GM18909 (cell line): Measurements from ENCODE around the gene ACAP2.
"Not testable (repeated sequence)": the region's sequence is repeated elsewhere in the genome, so short reads cannot be mapped to it uniquely, and the experiment has no call there.

Source experiments
- ATAC-seq: cut with Tn5 transposase; IDR thresholded peaks from one replicate; pipeline ENCODE4 v1.9.1; 2021; ENCODE audit warnings: mild to moderate bottlenecking; ENCODE audit not compliant: unreplicated experiment, poor library complexity

Gene ACAP2

DNA sequence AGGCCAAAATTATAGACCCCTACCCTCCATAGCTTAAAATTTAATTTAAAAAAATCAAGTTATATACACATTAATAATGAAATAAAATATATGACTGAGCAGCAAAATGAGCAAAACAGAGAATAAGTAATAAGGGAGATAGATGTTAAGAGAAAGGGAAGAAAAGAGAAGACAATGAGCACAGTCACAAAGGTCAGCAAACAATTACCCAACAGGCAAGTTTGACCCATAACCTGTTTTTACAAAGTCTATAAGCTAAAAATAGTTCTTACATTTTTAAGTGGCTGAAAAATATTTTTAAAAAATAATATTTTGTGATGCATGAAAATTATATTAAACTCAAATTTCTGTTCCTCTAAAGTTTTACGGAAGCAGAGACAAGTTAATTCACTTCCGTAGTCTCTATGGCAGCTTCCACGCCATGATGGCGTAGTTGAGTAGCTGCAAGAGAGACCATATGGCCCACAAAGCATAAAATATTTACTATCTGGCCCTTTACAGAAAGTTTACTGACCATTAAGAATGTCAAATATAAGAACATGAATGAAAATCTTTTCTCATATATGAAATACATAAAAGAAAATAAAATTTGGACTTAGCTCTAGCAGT is 47.5 kb downstream of the ACAP2 start:
- no peak for ATAC-seq

DNA sequence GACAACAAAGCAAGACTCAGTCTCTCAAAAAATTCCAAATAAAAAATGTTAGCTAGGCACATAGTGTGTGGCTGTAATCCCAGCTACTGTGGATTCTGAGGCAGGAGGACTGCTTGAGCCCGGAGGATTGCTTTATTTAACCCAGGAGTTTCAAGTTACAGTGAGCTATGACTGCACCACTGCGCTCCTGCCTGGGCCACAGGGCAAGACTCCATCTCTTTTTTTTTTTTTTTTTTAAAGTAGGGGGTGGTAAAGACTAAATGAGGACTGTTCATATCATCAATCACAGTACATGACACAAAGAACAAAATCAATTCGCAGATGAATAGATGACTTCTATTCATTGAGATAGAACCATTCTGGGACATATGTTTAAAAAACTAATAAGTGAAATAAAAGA is 48.1 kb downstream of the ACAP2 start:
- ATAC-seq: no peak

DNA sequence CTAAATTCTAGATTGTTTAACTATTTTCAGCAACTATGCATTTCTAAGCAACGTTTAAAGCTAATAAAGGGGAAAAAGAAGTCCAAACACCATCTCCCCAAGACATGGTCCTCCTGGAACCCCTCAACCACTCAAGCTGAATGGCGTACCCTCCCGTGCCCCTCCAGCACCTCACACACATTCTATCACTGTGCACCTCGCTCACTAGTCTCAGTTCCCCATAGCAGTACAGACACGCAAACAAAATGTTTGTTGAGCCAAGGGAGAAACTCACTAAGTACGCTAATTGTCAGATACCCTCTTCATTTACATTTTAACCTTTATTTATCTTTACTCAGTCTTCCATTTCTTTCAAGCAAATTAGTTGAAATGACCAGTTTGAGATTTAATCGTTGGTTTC is 48.8 kb downstream of the ACAP2 start:
- ATAC-seq: peak; percentile 69

GRCh38 chr3:195388380-195388779 is 54.4 kb downstream of the ACAP2 start:
- ATAC-seq: peak; percentile 72

DNA sequence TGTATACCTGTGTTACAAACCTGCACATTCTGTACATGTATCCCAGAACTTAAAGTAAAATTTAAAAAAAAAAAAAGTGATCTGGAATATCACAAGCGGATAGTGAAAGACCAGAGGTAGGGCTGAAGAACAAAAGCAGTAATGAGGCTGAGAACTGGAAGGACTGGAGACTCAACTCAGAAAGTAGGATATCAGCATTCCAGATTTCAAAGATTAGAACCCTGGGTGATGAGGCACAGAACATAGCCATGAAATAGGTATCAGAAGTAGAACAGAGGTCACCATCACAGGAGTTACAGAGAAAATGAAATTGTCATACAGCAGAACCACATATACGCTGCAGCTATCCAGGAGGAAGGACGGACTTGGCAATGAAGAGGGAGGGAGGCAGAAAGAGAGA is 56.1 kb downstream of the ACAP2 start:
- ATAC-seq: no peak

DNA sequence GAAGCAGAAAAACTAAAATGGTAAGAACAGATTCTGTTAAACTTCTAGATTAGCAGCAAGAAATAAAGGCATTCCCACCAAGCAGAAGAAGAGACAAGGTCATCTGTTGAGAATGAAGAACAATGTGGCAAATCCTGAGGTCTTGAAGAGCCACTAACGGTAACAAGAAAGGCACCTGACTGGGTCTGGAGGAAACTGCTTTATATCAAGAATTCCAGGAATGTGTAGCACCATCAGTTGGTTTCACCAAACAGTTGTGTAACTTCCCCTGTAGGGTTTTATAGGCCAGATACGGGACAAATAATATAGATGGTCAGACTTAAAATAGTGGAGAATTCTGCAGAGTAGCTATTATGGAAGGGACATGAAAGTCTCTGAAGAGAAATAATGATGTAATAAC is 57.3 kb downstream of the ACAP2 start:
- no peak for ATAC-seq

DNA sequence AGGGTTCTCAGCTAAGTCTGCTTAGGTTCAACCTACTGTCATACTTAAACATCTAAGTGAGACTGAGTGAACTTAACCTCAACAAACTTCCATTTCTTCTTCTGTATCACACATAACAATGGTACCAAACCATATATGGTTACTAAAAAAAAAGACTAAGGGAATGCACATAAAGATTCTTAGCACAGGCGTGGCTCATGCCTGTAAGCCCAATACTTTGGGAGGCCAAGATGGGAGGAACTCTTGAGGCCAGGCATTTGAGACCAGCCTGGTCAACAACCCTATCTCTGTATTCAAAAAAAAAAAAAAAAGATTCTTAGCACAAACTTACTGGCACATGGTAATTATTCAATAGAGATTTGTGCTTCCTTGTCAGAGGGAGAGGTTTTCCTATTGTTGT is 57.9 kb downstream of the ACAP2 start:
- ATAC-seq: no peak

GRCh38 chr3:195372220-195372619 is 70.6 kb downstream of the ACAP2 start:
- no peak for ATAC-seq

DNA sequence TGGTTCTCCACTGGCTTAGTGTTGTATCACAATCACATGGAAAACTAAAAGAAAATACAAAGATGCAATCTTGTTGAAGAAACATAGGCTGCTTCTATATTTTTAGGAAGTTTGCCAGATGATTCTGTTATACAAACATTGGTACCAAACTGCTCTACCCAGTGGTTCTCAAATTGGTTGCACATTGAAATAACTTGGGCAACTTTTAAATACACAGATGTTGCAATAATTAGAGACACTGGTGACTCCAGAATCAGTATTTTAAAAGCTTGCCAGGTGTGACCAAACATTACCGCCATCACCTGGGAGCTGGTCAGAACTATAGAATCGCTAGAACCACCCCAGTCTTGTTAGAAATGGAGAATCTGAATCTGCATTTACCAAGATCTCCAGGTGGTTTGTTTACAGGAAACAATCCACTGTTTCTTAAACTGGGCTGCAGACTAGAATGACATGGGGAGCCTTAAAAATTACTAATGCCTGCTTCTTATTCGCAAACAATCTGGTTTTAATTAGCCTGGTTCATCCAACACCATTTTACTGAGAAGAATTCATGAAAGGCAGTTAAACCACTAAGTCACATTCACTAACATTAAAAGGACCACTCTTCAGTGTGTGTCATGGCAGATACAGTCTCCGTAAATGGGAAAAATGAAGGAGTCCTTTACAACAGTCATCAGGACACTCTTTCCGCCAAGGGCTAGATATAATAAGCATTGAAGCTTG is 76.5 kb downstream of the ACAP2 start:
- no peak for ATAC-seq

DNA sequence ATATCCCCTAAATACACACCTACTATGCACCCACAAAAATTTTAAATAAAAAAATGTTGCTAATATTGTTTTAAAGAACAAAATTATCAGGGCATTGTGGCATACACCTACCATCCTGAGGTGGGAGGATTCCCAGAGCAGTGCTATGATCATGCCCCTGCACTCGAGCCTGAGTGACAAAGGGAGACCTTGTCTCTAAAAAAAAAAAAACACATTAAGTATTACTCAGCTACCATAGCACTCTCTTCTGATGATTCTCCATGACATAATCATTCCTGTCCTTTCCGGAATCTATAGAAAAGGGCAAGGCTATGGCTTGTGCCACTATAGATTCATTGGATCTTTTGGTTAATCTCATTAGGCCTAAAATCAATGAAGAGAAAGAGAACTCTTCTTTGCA is 77.4 kb downstream of the ACAP2 start:
- no peak for ATAC-seq

GRCh38 chr3:195357797-195358196 is 85.0 kb downstream of the ACAP2 start:
- ATAC-seq: not testable (repeated sequence)

DNA sequence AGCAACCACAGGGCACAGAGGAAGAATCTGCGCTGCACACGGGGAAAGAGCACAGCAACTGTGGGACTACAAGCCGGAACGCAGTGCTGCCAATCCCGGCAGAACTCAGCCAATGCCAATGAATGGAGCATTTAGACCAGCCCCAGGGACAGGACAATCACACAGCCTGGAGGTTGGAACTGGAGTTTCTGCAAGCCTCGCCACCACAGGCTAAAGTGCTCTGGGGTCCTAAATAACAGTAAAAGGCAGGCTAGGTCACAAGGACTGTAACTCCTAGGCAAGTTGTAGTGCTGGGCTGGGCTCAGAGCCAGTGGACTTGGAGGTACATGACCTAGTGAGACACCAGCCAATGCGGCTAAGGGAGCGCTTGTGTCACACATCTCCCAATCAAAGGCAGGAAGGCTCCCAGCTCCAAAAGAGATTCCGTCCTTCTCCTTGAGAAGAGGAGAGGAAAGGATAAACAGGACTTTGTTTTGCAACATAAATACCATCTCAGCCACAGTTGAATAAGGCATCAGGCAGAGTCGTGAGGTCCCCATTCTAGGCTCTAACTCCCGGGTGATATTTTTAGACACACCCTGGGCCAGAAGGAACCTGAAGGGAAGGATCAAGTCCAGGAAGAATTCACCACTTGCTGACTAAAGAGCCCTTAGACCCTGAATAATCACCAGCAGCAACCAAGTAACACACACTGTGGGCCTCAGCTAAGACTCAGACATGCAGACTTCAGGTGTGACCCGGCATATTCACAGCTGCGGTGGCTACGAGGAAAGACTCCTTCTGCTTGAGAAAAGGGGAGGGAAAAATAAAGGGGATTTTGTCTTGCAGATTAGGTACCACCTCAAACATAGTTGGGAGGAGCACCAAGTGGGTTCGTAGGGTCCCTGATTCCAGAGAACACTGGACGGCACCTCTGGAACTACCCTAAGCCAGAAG is 86.4 kb downstream of the ACAP2 start:
- no peak for ATAC-seq

- not testable (repeated sequence) for ATAC-seq
Measured at GRCh38 chr3:195354009-195354408, 88.8 kb downstream of the ACAP2 start.

DNA sequence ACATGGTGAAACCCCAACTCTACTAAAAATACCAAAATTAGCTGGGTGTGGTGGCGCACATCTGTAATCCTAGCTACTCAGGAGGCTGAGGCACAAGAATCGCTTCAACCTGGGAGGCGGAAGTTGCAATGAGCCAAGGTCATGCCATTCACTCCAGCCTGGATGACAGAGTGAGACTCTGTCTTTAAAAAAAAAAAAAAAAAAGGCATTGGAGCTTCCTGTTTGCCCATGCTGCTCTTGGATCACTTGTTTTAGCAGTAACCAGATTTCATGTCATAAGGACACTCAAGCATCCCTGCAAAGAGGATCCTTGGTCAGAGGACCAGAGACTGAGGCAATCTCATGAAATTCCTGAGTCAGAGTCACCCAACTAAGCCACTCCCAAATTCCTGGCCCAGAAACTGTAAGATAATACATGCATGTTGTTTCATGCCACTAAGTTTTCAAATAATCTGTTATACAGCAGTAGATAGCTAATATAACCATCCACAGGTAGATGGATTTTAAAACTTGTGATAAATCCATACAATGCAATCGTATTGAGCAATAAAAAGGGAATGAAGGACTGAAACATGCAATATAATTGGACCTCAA is 89.8 kb downstream of the ACAP2 start:
- ATAC-seq: no peak

GRCh38 chr3:195348426-195349115 is 94.2 kb downstream of the ACAP2 start:
- no peak for ATAC-seq

- no peak for ATAC-seq
Measured at GRCh38 chr3:195337747-195338146, 105.1 kb downstream of the ACAP2 start.

DNA sequence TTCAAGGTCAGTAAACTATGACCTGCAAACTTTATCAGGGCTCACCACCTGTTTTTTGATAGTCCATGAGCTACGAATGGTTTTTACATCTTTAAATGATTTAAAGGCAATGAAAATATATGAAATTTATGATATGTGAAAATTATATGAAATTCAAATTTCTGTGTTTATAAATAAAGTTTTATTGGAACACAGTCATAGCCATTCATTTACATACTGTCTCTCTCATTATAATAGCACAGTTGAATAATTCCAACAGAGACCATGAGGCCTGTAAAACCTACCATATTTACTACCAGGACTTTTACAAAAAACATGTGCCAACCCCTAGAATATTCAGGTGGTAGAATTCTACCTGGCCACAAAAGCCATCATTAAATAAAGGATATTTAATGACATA is 107.9 kb downstream of the ACAP2 start:
- no peak for ATAC-seq

DNA sequence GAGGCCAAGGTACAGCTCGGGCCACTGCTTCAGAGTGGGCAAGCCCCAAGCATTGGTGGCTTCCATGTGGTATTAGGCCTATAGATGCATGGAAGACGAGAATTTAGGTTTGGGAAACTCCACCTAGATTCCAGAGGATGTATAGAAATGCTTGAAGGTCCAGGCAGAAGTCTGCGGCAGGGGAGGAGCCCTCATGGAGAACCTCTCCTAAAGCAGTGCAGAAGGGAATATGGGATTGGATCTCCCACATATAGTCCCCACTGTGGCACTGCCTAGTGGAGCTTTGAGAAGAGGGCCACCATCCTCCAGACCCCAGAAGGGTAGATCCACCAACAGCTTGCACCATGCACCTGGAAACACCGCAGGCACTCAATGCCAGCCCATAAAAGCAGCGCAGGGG is 123.8 kb downstream of the ACAP2 start:
- ATAC-seq: no peak

- ATAC-seq: no peak
Measured at GRCh38 chr3:195312714-195313113, 130.1 kb downstream of the ACAP2 start.

- ATAC-seq: no peak
Measured at GRCh38 chr3:195307711-195308110, 135.1 kb downstream of the ACAP2 start.
